K562 (cell line): Measurements from ENCODE around the gene SLC22A12.

Source experiments
- CTCF ChIP-seq, 3 experiments: IDR thresholded peaks in 2 of 3; conservative IDR thresholded peaks in 1 of 3; 2 replicates each; pipeline ENCODE4 v1.5.1; 2011 to 2012; ENCODE audit warnings: low read length in 3 of 3, mild to moderate bottlenecking in 3 of 3, control low read depth in 2 of 3, improper control_type of control experiment in 1 of 3, inconsistent platforms in 1 of 3, low read depth in 1 of 3, mixed read lengths in 1 of 3, moderate library complexity in 1 of 3; ENCODE audit not compliant: insufficient read depth in 2 of 3
- HOMEZ ChIP-seq: fragments of 250-450 bp; sonication (Bioruptor Pico); IDR thresholded peaks from 2 replicates; pipeline ENCODE4 v1.4.0; 2020; ENCODE audit warnings: mild to moderate bottlenecking, moderate library complexity
- KLF13 ChIP-seq: fragments of 450-650 bp; IDR thresholded peaks from 2 replicates; pipeline ENCODE4 v1.6.1; 2016; ENCODE audit warnings: missing genetic modification characterization, low read depth, mild to moderate bottlenecking, missing compliant biosample characterization, moderate library complexity, borderline replicate concordance
- U2AF1 ChIP-seq: fragments of 200-400 bp; formaldehyde crosslinking; optimal IDR thresholded peaks from 2 replicates; pipeline ENCODE3; 2017; ENCODE audit warnings: mild to moderate bottlenecking, low read depth, low read length, moderate library complexity
- YY1 ChIP-seq, 3 experiments: IDR thresholded peaks; 2 replicates each; pipeline ENCODE4 v1.6.1; 2011; ENCODE audit warnings: low read length in 2 of 3, mild to moderate bottlenecking in 2 of 3, moderate library complexity in 2 of 3, borderline replicate concordance in 1 of 3, control low read depth in 1 of 3, low read depth in 1 of 3; ENCODE audit not compliant: insufficient read depth in 3 of 3, insufficient replicate concordance in 2 of 3, control insufficient read depth in 1 of 3, insufficient read length in 1 of 3; ENCODE audit errors: extremely low read depth in 1 of 3
- ZBTB49 ChIP-seq: sonication (generic); formaldehyde crosslinking; IDR thresholded peaks from 2 replicates; pipeline ENCODE4 v1.8.0; 2022; ENCODE audit warnings: missing genetic modification reagents, mild to moderate bottlenecking, borderline replicate concordance
- ZNF408 ChIP-seq: fragments of 250-450 bp; sonication (Bioruptor Pico); IDR thresholded peaks from 2 replicates; pipeline ENCODE4 v1.4.0; 2020; ENCODE audit warnings: low read depth, mild to moderate bottlenecking, moderate library complexity

DNA sequence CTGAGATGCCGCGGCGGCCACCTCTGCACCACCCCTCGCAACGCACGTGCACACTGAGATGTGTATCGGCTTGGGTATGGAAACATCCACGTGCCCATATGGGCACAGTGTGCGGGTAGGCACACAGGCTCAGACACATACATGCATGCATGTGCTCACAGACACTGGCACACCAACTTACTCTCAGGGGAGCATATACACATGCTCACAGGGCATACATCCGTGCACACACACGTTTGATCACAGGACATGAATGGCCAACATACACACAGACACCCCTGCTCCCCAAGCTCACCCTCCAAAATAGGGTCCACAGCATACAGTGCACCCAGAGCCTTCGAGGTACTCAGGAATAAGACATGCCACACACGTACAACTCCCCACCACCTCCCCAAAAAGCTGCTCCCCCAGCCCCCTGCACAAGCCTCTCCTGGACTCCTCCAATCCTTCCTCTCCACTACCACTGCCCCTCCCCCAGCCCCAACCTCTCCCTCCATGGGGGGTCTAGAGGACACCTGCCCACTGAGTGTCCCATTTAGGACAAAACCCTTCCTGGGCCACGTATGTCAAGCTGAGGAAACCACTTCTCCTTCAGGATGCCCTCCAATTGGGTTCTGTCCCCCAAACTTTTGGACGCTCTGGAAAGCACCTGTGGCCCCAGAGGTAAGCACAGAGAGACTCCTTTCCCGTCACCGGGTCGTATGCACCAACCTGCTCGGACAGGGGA is 53.1 kb downstream of the SLC22A12 start:
- no peak for TF ChIP-seq HOMEZ (CRISPR knock-in tag)
- no peak for TF ChIP-seq KLF13 (tag)
- TF ChIP-seq YY1 (IDR thresholded peaks at IDR 0.05; ENCODE audit: borderline replicate concordance in 1 of 3, control insufficient read depth in 1 of 3, extremely low read depth in 1 of 3, insufficient read depth in 3 of 3, insufficient read length in 1 of 3, insufficient replicate concordance in 2 of 3, low read depth in 1 of 3, low read length in 2 of 3): no peak
- no peak for TF ChIP-seq CTCF (IDR thresholded peaks at IDR 0.05 in 2 of 3, conservative IDR thresholded peaks at IDR 0.05 in 1 of 3; ENCODE audit: insufficient read depth in 2 of 3, low read depth in 1 of 3, low read length in 3 of 3)
- TF ChIP-seq U2AF1: no peak
- TF ChIP-seq ZNF408: no peak
- TF ChIP-seq ZBTB49 (CRISPR knock-in tag): no peak
